ENCODE data around the gene ZNF664. TPM values are rescaled to one million over a fixed set of nuclear protein-coding genes. Genes with fewer than 3 reads are reported as not detected.
A peak's percentile ranks its signal among the peaks of the same experiment; 100 is the strongest.

Gene ZNF664
- total and polyA plus RNA-seq, 2 donors (not counting 1 experiment from before 2014, with no cell fraction given), result 14.3 to 47.1 TPM

GRCh38 chr12:123967121-123967586, 5.9 kb upstream of the ZNF664 start:
- Histone ChIP-seq H3K79me2 (ENCODE audit: control insufficient read depth, insufficient read depth, low read length) (peaks cover 21% of the 10 kb centered on the region), H4K20me1 (ENCODE audit: control insufficient read depth, insufficient read depth, low read length, poor library complexity, severe bottlenecking) (no peaks in the 10 kb centered on the region), H3K4me1 (ENCODE audit: control insufficient read depth in 2 of 2, insufficient read depth in 2 of 2, low read length in 2 of 2) (peaks cover 6% of the 10 kb centered on the region in 2 donors), H3K27ac (ENCODE audit: low read length in 2 of 2) (no peak overlapping the region), H3K9me3 (ENCODE audit: control extremely low read depth in 1 of 3, control insufficient read depth in 2 of 3, insufficient read depth in 1 of 3, low read length in 2 of 3) (no peaks in the 10 kb centered on the region), H3K4me3 (ENCODE audit: control extremely low read depth in 1 of 5, extremely low read depth in 1 of 5, insufficient read depth in 1 of 5, low read depth in 2 of 5, low read length in 4 of 5) (no peak overlapping the region), H3K27me3 (replicated peaks in 1 of 4; ENCODE audit: control extremely low read depth in 1 of 4, control insufficient read depth in 3 of 4, insufficient read depth in 4 of 4, low read length in 3 of 4) (no peaks in the 10 kb centered on the region), H3K36me3 (replicated peaks in 1 of 2; ENCODE audit: control extremely low read depth in 1 of 2, control insufficient read depth in 1 of 2, extremely low read depth in 1 of 2, insufficient read depth in 2 of 2, low read length in 1 of 2) (peaks cover 0 to 3% of the 10 kb centered on the region in 2 experiments), H3K4me2 (replicated peaks; ENCODE audit: low read depth, low read length, poor library complexity, severe bottlenecking) (no peak overlapping the region), H3K9ac (ENCODE audit: low read length) (no peak overlapping the region), H2AFZ (ENCODE audit: insufficient read depth, low read depth, low read length, poor library complexity, severe bottlenecking) (no peak overlapping the region)
- H3K4me3 Mint-ChIP-seq, result no peak overlapping the region
- ATAC-seq (ENCODE audit: low read depth) (no peak), DNase-seq (no peak)
- POLR2A ChIA-PET, result no interaction called here
- no peak for TF ChIP-seq CTCF (IDR thresholded peaks at IDR 0.05)
- TF ChIP-seq EZH2 (IDR thresholded peaks at IDR 0.05; ENCODE audit: borderline replicate concordance, insufficient read depth, low read depth, low read length, poor library complexity, severe bottlenecking), result no peak
- H3K9me3 Mint-ChIP-seq (ENCODE audit: insufficient read depth), result no peaks in the 10 kb centered on the region
- CTCF ChIA-PET, result no interaction called here
- 85% methylated on average over 4 of the region's 8 CpGs for WGBS (ENCODE audit: insufficient coverage)
- no peaks in the 10 kb centered on the region for H3K27me3 Mint-ChIP-seq
- peaks cover 5% of the 10 kb centered on the region for H3K4me1 Mint-ChIP-seq
- intact Hi-C loops (cut with micrococcal nuclease), result no loop called here
- no peak overlapping the region for H3K27ac Mint-ChIP-seq

GRCh38 chr12:123971449-123971769, 1.6 kb upstream of the ZNF664 start:
- Histone ChIP-seq H3K4me3 (ENCODE audit: control extremely low read depth in 1 of 5, extremely low read depth in 1 of 5, insufficient read depth in 1 of 5, low read depth in 2 of 5, low read length in 4 of 5) (peak overlapping the region; percentile 15 to 70 (median 62)), H3K9ac (ENCODE audit: low read length) (peak overlapping the region; percentile 73), H3K36me3 (replicated peaks in 1 of 2; ENCODE audit: control extremely low read depth in 1 of 2, control insufficient read depth in 1 of 2, extremely low read depth in 1 of 2, insufficient read depth in 2 of 2, low read length in 1 of 2) (peaks cover 1 to 3% of the 10 kb centered on the region in 2 experiments), H3K4me1 (ENCODE audit: control insufficient read depth in 2 of 2, insufficient read depth in 2 of 2, low read length in 2 of 2) (peaks cover 13 to 16% of the 10 kb centered on the region in 2 donors), H4K20me1 (ENCODE audit: control insufficient read depth, insufficient read depth, low read length, poor library complexity, severe bottlenecking) (no peaks in the 10 kb centered on the region), H3K79me2 (ENCODE audit: control insufficient read depth, insufficient read depth, low read length) (peaks cover 36% of the 10 kb centered on the region), H3K27me3 (replicated peaks in 1 of 4; ENCODE audit: control extremely low read depth in 1 of 4, control insufficient read depth in 3 of 4, insufficient read depth in 4 of 4, low read length in 3 of 4) (no peaks in the 10 kb centered on the region), H3K9me3 (ENCODE audit: control extremely low read depth in 1 of 3, control insufficient read depth in 2 of 3, insufficient read depth in 1 of 3, low read length in 2 of 3) (no peaks in the 10 kb centered on the region), H3K27ac (ENCODE audit: low read length in 2 of 2) (peak overlapping the region; percentile 16 to 71), H2AFZ (ENCODE audit: insufficient read depth, low read depth, low read length, poor library complexity, severe bottlenecking) (peak overlapping the region; percentile 80), H3K4me2 (replicated peaks; ENCODE audit: low read depth, low read length, poor library complexity, severe bottlenecking) (peak overlapping the region; percentile 96)
- WGBS (ENCODE audit: insufficient coverage), result 29% methylated on average over 7 of the region's 10 CpGs
- H3K9me3 Mint-ChIP-seq (ENCODE audit: insufficient read depth), result no peaks in the 10 kb centered on the region
- CTCF ChIA-PET, result interaction anchor here (1.6 kb wide), 1 partner anchor 11 kb away, joined by 4 read pairs; no protein-coding TSS in a partner anchor
- POLR2A ChIA-PET, result no interaction called here
- H3K4me1 Mint-ChIP-seq, result peaks cover 16% of the 10 kb centered on the region
- H3K27me3 Mint-ChIP-seq, result no peaks in the 10 kb centered on the region
- no peak for DNase-seq
- TF ChIP-seq EZH2 (IDR thresholded peaks at IDR 0.05; ENCODE audit: borderline replicate concordance, insufficient read depth, low read depth, low read length, poor library complexity, severe bottlenecking), result no peak
- TF ChIP-seq CTCF (IDR thresholded peaks at IDR 0.05), result no peak
- ATAC-seq (ENCODE audit: low read depth), result no peak
- H3K27ac Mint-ChIP-seq, result peak overlapping the region; percentile 88
- peak overlapping the region; percentile 90 for H3K4me3 Mint-ChIP-seq
- intact Hi-C loops (cut with micrococcal nuclease), result loop anchor here (10.0 kb wide), 1 partner anchor 1023 kb away; the partner anchor contains the start of gene BRI3BP
